K562 (cell line): ENCODE results near the gene SOX30. TPM values are rescaled to one million over a fixed set of nuclear protein-coding genes. Genes with fewer than 3 reads are reported as not detected.

Experiments
- ATAC-seq: fragments of 200-7000 bp; cut with Tn5 transposase; 3 replicates; pipeline ENCODE4 v1.9.1; 2020; ENCODE audit warnings: moderate library complexity
- BruUV-seq: library from RNA; stranded (reverse); fragments of 400-500 nt; replicated peaks from 2 replicates; lab custom pipeline; 2021; lab: Mats Ljungman, UMichigan
- CTCF ChIA-PET: fragments of 300-600 bp; formaldehyde crosslinking; extraction: SDS; loops from one replicate; lab custom pipeline; 2021; ENCODE audit warnings: low intra/inter-chr PET ratio; lab: Yijun Ruan, JAX
- POLR2A ChIA-PET: fragments of 300-600, 350-650 bp; sonication (Branson Sonifier 250); formaldehyde crosslinking; extraction: SDS; loops from one replicate; lab custom pipeline; 2021; ENCODE audit warnings: antibody characterized with exemption, inconsistent platforms; lab: Yijun Ruan, JAX
- DNase-seq, 4 experiments: peaks; one replicate each; pipeline versions ENCODE4 v3.0.0 to v3.0.0-alpha.2; 2011 to 2018; ENCODE audit warnings: low spot score in 3 of 4, mixed read lengths in 3 of 4; ENCODE audit errors: extremely low read depth in 1 of 4
- FAIRE-seq: peaks from 2 replicates; lab custom pipeline; 2011; peaks lifted over from hg19 to GRCh38; lab: Jason Lieb, UNC
- H2AFZ ChIP-seq: 2 replicates; pipeline ENCODE4 v1.6.0; 2011; ENCODE audit warnings: low read depth, low read length, control low read depth, inconsistent platforms
- H3K27ac ChIP-seq: fragments of 200-600 bp; 3 replicates; pipeline ENCODE4 v1.8.0; 2011; ENCODE audit warnings: low read depth, mild to moderate bottlenecking, control low read depth, inconsistent platforms, low read length, moderate library complexity, mixed read lengths; ENCODE audit errors: extremely low read depth
- H3K27me3 ChIP-seq, 2 experiments: fragments of 300-600 bp in 1 of 2; 2 replicates in 1 of 2; 3 replicates in 1 of 2; pipeline versions ENCODE4 v1.6.0 to v1.8.0; 2011; ENCODE audit warnings: inconsistent platforms in 2 of 2, low read length in 2 of 2, mild to moderate bottlenecking in 1 of 2, mixed read lengths in 1 of 2, moderate library complexity in 1 of 2; ENCODE audit not compliant: control insufficient read depth in 2 of 2, insufficient read depth in 2 of 2
- H3K36me3 ChIP-seq: fragments of 300-600 bp; 3 replicates; pipeline ENCODE4 v1.8.0; 2011; ENCODE audit warnings: mild to moderate bottlenecking, low read length, inconsistent platforms; ENCODE audit not compliant: control insufficient read depth, insufficient read depth
- H3K4me1 ChIP-seq, 2 experiments: fragments of 200-600 bp in 1 of 2; replicated peaks in 1 of 2; 2 replicates in 1 of 2; 3 replicates in 1 of 2; pipeline versions ENCODE4 v1.5.1 to v1.8.0; 2011; ENCODE audit warnings: inconsistent platforms in 2 of 2, low read length in 2 of 2, mild to moderate bottlenecking in 1 of 2, mixed read lengths in 1 of 2, moderate library complexity in 1 of 2; ENCODE audit not compliant: control insufficient read depth in 2 of 2, insufficient read depth in 2 of 2
- H3K4me2 ChIP-seq: 2 replicates; pipeline ENCODE4 v1.6.1; 2011; ENCODE audit warnings: low read length, control low read depth, inconsistent platforms, mixed read lengths; ENCODE audit not compliant: insufficient read depth
- H3K4me3 ChIP-seq: fragments of 200-600 bp; sonication (generic), shearing (Covaris generic); 2 replicates; pipeline ENCODE4 v1.5.1; 2016; ENCODE audit warnings: control low read depth, inconsistent platforms
- H3K79me2 ChIP-seq: fragments of 200-600 bp; 3 replicates; pipeline ENCODE4 v1.8.0; 2011; ENCODE audit warnings: low read length, inconsistent platforms; ENCODE audit not compliant: control insufficient read depth, insufficient read depth
- H3K9ac ChIP-seq, 2 experiments: 2 replicates each; pipeline versions ENCODE4 v1.6.0 to v1.6.1; 2011; ENCODE audit warnings: low read depth in 2 of 2, low read length in 2 of 2, control low read depth in 1 of 2, inconsistent platforms in 1 of 2, mild to moderate bottlenecking in 1 of 2, mixed read lengths in 1 of 2; ENCODE audit not compliant: insufficient read depth in 1 of 2
- H3K9me1 ChIP-seq: one replicate; pipeline ENCODE4 v1.6.0; 2011; ENCODE audit warnings: inconsistent platforms, mild to moderate bottlenecking, low read length, moderate library complexity; ENCODE audit not compliant: control insufficient read depth, insufficient read depth
- H3K9me3 ChIP-seq: replicated peaks from 2 replicates; pipeline ENCODE4 v1.5.1; 2011; ENCODE audit warnings: low read depth, low read length, inconsistent platforms; ENCODE audit not compliant: control insufficient read depth, insufficient read depth
- H4K20me1 ChIP-seq: replicated peaks from 2 replicates; pipeline ENCODE4 v1.6.1; 2011; ENCODE audit warnings: low read length, inconsistent platforms, mixed read lengths; ENCODE audit not compliant: control insufficient read depth, insufficient read depth
- BACH1 ChIP-seq: fragments of 200-800 bp; sonication (Bioruptor generic); IDR thresholded peaks from 2 replicates; pipeline ENCODE4 v1.6.1; 2016; ENCODE audit warnings: missing genetic modification characterization, missing compliant biosample characterization
- HDAC8 ChIP-seq: fragments of 450-650 bp; IDR thresholded peaks from 2 replicates; pipeline ENCODE4 v1.6.1; 2016; ENCODE audit warnings: mild to moderate bottlenecking, missing genetic modification characterization, moderate library complexity, missing compliant biosample characterization
- RAD21 ChIP-seq, 2 experiments: fragments of 250-450 bp in 1 of 2; fragments of 450-650 bp in 1 of 2; sonication (Bioruptor Pico) in 1 of 2; formaldehyde crosslinking in 1 of 2; IDR thresholded peaks in 1 of 2; conservative IDR thresholded peaks in 1 of 2; 2 replicates each; pipeline versions ENCODE4 v1.4.0 to v1.8.0; 2020 to 2022; ENCODE audit warnings: mild to moderate bottlenecking in 2 of 2, moderate library complexity in 1 of 2
- ZBTB1 ChIP-seq: sonication (generic); formaldehyde crosslinking; IDR thresholded peaks from 2 replicates; pipeline ENCODE4 v1.8.1; 2023; ENCODE audit warnings: missing genetic modification reagents, low read depth, mild to moderate bottlenecking, borderline replicate concordance
- ZNF354B ChIP-seq: fragments of 250-450 bp; sonication (Bioruptor Pico); IDR thresholded peaks from 2 replicates; pipeline ENCODE4 v1.4.0; 2020
- WGBS: fragments of 100-300 bp; shearing (Covaris generic); methylation state at CpG from one replicate; pipeline ENCODE4 v1.1.6; 2016; ENCODE audit warnings: low coverage, mixed read lengths; ENCODE audit not compliant: insufficient coverage; ENCODE audit errors: missing lambda C conversion rate; 5-methylcytosine and 5-hydroxymethylcytosine counted together
- in situ Hi-C: fragments of 300-500 bp; cut with MboI; formaldehyde crosslinking; loops from 4 replicates; pipeline ENCODE4 v1.15.0; 2018; ENCODE audit warnings: inconsistent platforms, mixed read lengths
- intact Hi-C: fragments of 100-400 bp; cut with micrococcal nuclease; formaldehyde crosslinking; loops from 2 replicates; pipeline ENCODE4 v1.14.2; 2022
- polyA plus RNA-seq, 8 experiments: library from polyadenylated mRNA; depleted of rRNA in 4 of 8; stranded (reverse) in 5 of 8; unstranded in 3 of 8; fragments of >200 nt; fragmentation: Nextera tagmentation in 2 of 8; fragmentation: Illumina TruSeq in 1 of 8; extraction: Ambion mirVana in 2 of 8; extraction: Trizol in 1 of 8; gene quantifications; 2 replicates each; pipeline versions ENCODE4 v1.2.1 to v1.2.3, GENCODE V29; 2011 to 2014; ENCODE audit warnings: inconsistent platforms in 1 of 8, missing spikeins in 1 of 8
- total RNA-seq, 7 experiments: library from RNA; depleted of rRNA in 6 of 7; stranded (reverse); fragments of >200 nt in 6 of 7; fragmentation: Illumina TruSeq in 2 of 7; extraction: Trizol in 2 of 7; gene quantifications; 2 replicates each; pipeline versions ENCODE4 v1.2.1 to v1.2.3, GENCODE V29; 2011 to 2021; ENCODE audit warnings: low replicate concordance in 1 of 7
- TF ChIP-seq, protein P1 (sequence below): sonication (generic); formaldehyde crosslinking; IDR thresholded peaks from 2 replicates; pipeline ENCODE4 v1.9.0; 2022; ENCODE audit warnings: mild to moderate bottlenecking, missing genetic modification reagents
- TF ChIP-seq, protein P2 (sequence below), 2 experiments: IDR thresholded peaks; 2 replicates each; pipeline ENCODE4 v1.6.1; 2012; ENCODE audit warnings: improper control_type of control experiment in 2 of 2, low read depth in 2 of 2, low read length in 2 of 2, borderline replicate concordance in 1 of 2
- TF ChIP-seq, protein P3 (sequence below), 2 experiments: fragments of 450-650 bp; formaldehyde crosslinking in 1 of 2; IDR thresholded peaks; 2 replicates each; pipeline versions ENCODE4 v1.4.0 to v1.6.1; 2014 to 2020; ENCODE audit warnings: mild to moderate bottlenecking in 2 of 2, borderline replicate concordance in 1 of 2, low read depth in 1 of 2

SOX30 gene
- total and polyA plus RNA-seq, 9 of the 15 experiments (the other 6 are each of a cell fraction or from before 2014, with no cell fraction given): not detected

DNA sequence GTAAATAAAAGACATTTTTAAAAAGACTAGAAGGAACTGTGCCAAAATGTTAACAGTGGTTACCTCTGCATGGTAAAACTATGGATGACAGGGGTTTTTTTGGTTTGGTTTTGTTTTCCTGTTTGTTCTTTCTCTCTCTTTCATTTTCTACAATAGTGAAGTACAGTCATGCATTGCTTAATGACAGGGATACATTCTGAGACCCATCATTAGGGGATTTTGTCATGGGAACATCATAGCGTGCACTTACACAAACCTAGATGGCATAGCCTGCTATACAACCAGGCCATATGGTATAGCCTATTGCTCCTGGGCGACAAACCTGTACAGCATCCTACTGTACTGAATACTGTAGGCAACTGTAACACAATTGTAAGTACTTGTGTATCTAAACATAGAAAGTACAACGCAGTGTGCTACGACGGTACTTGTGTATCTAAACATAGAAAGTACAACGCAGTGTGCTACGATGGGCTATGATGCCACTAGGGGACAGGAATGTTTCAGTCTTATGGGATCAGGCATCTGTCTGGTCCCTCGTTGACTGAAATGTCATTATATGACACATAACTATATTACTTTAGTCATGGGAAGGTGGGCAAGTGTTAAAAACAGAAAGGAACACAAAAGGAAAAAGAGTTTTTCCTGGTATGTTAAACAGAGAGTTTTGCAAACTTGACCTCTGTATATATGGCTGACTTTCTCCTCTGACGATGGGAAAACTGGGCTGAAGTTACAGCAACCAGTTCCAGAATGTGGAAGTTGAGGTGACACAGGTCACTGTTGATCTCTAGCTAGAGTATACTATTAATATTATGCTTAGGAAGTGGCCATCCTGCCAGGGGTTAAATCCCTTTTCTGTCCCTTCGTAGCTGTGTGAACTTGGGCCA, 69.3 kb downstream of the SOX30 start:
- no peak overlapping the region for H2AFZ ChIP-seq
- POLR2A ChIA-PET: interaction anchor here (0.6 kb wide), 1 partner anchor 1615 kb away, joined by 3 read pairs; no protein-coding TSS in a partner anchor
- DNase-seq: no peak
- TF ChIP-seq ZNF354B (CRISPR knock-in tag) (no peak), ZBTB1 (CRISPR knock-in tag) (no peak), BACH1 (tag) (no peak), HDAC8 (no peak), RAD21 (CRISPR knock-in tag; conservative IDR thresholded peaks at IDR 0.05 in 1 of 2, IDR thresholded peaks at IDR 0.05 in 1 of 2) (peak in 1 of 2 experiments; percentile 47; a peak in 2 of 4 replicates)
- TF ChIP-seq, protein P1, sequence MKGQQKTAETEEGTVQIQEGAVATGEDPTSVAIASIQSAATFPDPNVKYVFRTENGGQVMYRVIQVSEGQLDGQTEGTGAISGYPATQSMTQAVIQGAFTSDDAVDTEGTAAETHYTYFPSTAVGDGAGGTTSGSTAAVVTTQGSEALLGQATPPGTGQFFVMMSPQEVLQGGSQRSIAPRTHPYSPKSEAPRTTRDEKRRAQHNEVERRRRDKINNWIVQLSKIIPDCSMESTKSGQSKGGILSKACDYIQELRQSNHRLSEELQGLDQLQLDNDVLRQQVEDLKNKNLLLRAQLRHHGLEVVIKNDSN (CRISPR knock-in tag): no peak
- TF ChIP-seq, protein P2, sequence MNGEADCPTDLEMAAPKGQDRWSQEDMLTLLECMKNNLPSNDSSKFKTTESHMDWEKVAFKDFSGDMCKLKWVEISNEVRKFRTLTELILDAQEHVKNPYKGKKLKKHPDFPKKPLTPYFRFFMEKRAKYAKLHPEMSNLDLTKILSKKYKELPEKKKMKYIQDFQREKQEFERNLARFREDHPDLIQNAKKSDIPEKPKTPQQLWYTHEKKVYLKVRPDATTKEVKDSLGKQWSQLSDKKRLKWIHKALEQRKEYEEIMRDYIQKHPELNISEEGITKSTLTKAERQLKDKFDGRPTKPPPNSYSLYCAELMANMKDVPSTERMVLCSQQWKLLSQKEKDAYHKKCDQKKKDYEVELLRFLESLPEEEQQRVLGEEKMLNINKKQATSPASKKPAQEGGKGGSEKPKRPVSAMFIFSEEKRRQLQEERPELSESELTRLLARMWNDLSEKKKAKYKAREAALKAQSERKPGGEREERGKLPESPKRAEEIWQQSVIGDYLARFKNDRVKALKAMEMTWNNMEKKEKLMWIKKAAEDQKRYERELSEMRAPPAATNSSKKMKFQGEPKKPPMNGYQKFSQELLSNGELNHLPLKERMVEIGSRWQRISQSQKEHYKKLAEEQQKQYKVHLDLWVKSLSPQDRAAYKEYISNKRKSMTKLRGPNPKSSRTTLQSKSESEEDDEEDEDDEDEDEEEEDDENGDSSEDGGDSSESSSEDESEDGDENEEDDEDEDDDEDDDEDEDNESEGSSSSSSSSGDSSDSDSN (IDR thresholded peaks at IDR 0.05; ENCODE audit: borderline replicate concordance in 1 of 2, low read depth in 2 of 2, low read length in 2 of 2): no peak
- TF ChIP-seq, protein P3, sequence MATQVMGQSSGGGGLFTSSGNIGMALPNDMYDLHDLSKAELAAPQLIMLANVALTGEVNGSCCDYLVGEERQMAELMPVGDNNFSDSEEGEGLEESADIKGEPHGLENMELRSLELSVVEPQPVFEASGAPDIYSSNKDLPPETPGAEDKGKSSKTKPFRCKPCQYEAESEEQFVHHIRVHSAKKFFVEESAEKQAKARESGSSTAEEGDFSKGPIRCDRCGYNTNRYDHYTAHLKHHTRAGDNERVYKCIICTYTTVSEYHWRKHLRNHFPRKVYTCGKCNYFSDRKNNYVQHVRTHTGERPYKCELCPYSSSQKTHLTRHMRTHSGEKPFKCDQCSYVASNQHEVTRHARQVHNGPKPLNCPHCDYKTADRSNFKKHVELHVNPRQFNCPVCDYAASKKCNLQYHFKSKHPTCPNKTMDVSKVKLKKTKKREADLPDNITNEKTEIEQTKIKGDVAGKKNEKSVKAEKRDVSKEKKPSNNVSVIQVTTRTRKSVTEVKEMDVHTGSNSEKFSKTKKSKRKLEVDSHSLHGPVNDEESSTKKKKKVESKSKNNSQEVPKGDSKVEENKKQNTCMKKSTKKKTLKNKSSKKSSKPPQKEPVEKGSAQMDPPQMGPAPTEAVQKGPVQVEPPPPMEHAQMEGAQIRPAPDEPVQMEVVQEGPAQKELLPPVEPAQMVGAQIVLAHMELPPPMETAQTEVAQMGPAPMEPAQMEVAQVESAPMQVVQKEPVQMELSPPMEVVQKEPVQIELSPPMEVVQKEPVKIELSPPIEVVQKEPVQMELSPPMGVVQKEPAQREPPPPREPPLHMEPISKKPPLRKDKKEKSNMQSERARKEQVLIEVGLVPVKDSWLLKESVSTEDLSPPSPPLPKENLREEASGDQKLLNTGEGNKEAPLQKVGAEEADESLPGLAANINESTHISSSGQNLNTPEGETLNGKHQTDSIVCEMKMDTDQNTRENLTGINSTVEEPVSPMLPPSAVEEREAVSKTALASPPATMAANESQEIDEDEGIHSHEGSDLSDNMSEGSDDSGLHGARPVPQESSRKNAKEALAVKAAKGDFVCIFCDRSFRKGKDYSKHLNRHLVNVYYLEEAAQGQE (IDR thresholded peaks at IDR 0.05; ENCODE audit: borderline replicate concordance): peak; percentile 4; the same call in 1 of the 2 replicates
- TF ChIP-seq, protein P3 (CRISPR knock-in tag; IDR thresholded peaks at IDR 0.05; ENCODE audit: low read depth): no peak

More for the DNA sequence above, 69.3 kb downstream of the SOX30 start:
- H3K9me3 ChIP-seq: no peaks in the 10 kb centered on the region
- no peaks in the 10 kb centered on the region for H3K9me1 ChIP-seq
- H3K9ac ChIP-seq: no peak overlapping the region
- no TSS peak for BruUV-seq
- no peaks in the 10 kb centered on the region for H3K79me2 ChIP-seq
- no peak overlapping the region for H3K27ac ChIP-seq
- H3K4me3 ChIP-seq: no peak overlapping the region
- H3K36me3 ChIP-seq: no peaks in the 10 kb centered on the region
- 27% methylated on average over 10 of the region's 10 CpGs for WGBS
- H3K4me2 ChIP-seq: no peak overlapping the region
- intact Hi-C loops: loop anchor here (5.0 kb wide), 1 partner anchor 134 kb away; no protein-coding TSS in a partner anchor
- in situ Hi-C loops: no loop called here
- ATAC-seq: peak; percentile 67
- no peak for FAIRE-seq
- no peaks in the 10 kb centered on the region for H3K27me3 ChIP-seq
- no peaks in the 10 kb centered on the region for H4K20me1 ChIP-seq
- no peaks in the 10 kb centered on the region for H3K4me1 ChIP-seq
- CTCF ChIA-PET: no interaction called here
